ENCODE measurements around the gene KIF15.

DNA sequence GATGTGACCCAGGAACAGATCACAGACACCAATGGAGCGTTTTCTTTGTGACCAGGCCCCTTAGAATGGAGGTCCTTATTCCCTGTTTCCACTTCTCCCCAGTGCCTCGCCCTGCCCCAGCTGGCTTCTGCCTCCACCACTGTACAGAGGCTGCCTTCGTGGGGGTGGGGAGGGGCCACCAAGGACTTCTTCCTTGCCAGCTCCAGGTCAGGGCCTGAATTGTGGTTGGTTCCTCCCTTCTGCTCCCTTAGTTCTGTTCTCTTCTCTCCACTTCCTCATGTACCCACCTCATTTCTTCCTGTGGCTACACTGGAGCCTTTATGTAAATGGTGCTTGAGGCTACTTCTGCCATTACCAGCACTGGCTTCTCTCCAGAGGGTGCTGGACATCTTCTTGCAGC, 129.3 kb downstream of the KIF15 start:
- no peak for TF ChIP-seq CTCF (IDR thresholded peaks at IDR 0.05 in 8 of 11, conservative IDR thresholded peaks at IDR 0.05 in 3 of 11)
- TF ChIP-seq POLR2A (IDR thresholded peaks at IDR 0.05): no peak
- TF ChIP-seq POLR2AphosphoS5 (IDR thresholded peaks at IDR 0.05): no peak
